ENCODE data around the gene POLD4.

The POLD4 gene

GRCh38 chr11:67303132-67303834, 50.1 kb downstream of the POLD4 start, which contains the start of gene SSH3:
TSS of gene SSH3 (plus strand) at chr11:67303530. CDS start at chr11:67303626, 96 bp downstream.
- DNase-seq (ENCODE audit: low read depth in 4 of 4, low spot score in 1 of 4), result peak in 1 of 4 experiments; percentile 18

DNA sequence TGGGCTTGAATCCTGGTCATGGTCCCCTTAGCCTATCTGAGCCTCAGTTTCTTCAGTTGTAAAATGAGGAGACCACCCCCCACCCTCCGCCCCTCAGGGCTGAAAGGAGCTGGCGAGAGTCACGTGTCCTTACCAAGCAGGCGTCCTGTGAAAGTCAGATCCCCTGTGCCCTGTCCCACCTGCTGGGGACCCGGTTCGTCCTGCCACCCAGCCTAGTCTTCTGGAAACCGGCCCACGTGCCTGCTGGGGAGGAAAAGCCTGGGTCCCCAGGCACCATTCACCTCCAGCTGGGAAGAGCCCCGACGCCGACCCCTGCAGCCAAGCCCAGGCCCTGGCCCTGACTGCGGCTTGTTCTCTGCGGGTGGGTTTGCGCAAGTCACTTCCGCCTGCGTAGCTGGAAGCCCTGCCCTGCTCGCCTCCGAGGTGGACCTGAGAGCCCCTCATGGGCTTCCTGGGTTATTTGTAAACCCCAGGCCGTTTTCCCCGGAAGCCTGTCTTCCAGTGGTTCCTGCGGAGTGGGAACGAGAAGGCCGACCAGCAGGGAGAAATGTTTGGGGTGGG, 50.7 kb downstream of the POLD4 start:
- DNase-seq (ENCODE audit: low read depth in 4 of 4, low spot score in 1 of 4), result no peak

GRCh38 chr11:67301951-67302516, 51.3 kb downstream of the POLD4 start:
- no peak for DNase-seq (ENCODE audit: low read depth in 4 of 4, low spot score in 1 of 4)

- DNase-seq (ENCODE audit: low read depth in 4 of 4, low spot score in 1 of 4), result no peak
Observed at GRCh38 chr11:67301313-67301921, 51.9 kb downstream of the POLD4 start.
